GM23338 (cell line): Measurements from ENCODE around the gene PTPRN2. TPM values are rescaled to one million over a fixed set of nuclear protein-coding genes. Genes with fewer than 3 reads are reported as not detected.

Source experiments
- ATAC-seq: fragments of 200-7000 bp; cut with Tn5 transposase; 3 replicates; pipeline ENCODE4 v1.9.1; 2020
- DNase-seq: peaks from one replicate; pipeline ENCODE4 v3.0.0-alpha.2; 2015; ENCODE audit warnings: low spot score
- H2AFZ ChIP-seq: fragments of 200-600 bp; sonication (generic); 2 replicates; pipeline ENCODE4 v1.8.0; 2016; ENCODE audit warnings: antibody characterized with exemption, mild to moderate bottlenecking, moderate library complexity
- H3F3A ChIP-seq: fragments of 200-600 bp; sonication (generic); replicated peaks from 2 replicates; pipeline ENCODE4 v1.8.0; 2017; ENCODE audit warnings: antibody characterized with exemption, mixed run types, low read depth
- H3K27ac ChIP-seq: fragments of 200-600 bp; sonication (generic); 2 replicates; pipeline ENCODE4 v1.6.1; 2016; ENCODE audit warnings: low read depth
- H3K27me3 ChIP-seq: fragments of 200-600 bp; sonication (generic); 2 replicates; pipeline ENCODE4 v1.8.0; 2016; ENCODE audit warnings: mild to moderate bottlenecking, mixed run types, moderate library complexity; ENCODE audit not compliant: insufficient read depth
- H3K36me3 ChIP-seq: fragments of 200-600 bp; sonication (generic); 2 replicates; pipeline ENCODE4 v1.8.0; 2016; ENCODE audit warnings: mild to moderate bottlenecking; ENCODE audit not compliant: insufficient read depth
- H3K4me1 ChIP-seq: fragments of 200-600 bp; sonication (generic); 2 replicates; pipeline ENCODE4 v1.8.0; 2016; ENCODE audit warnings: mild to moderate bottlenecking, moderate library complexity; ENCODE audit not compliant: insufficient read depth
- H3K4me2 ChIP-seq: fragments of 200-600 bp; sonication (generic); 2 replicates; pipeline ENCODE4 v1.7.1; 2017; ENCODE audit warnings: mixed run types
- H3K4me3 ChIP-seq: fragments of 200-600 bp; sonication (generic); 2 replicates; pipeline ENCODE4 v1.6.1; 2016; ENCODE audit warnings: mixed run types
- H3K79me2 ChIP-seq: fragments of 200-600 bp; sonication (generic); replicated peaks from 2 replicates; pipeline ENCODE4 v1.8.0; 2017; ENCODE audit warnings: mild to moderate bottlenecking; ENCODE audit not compliant: insufficient read depth
- H3K9me2 ChIP-seq: fragments of 200-600 bp; sonication (generic); 2 replicates; pipeline ENCODE4 v1.8.0; 2017; ENCODE audit not compliant: insufficient read depth
- H4K20me1 ChIP-seq: fragments of 200-600 bp; sonication (generic); replicated peaks from 2 replicates; pipeline ENCODE4 v1.8.0; 2017; ENCODE audit warnings: mild to moderate bottlenecking; ENCODE audit not compliant: insufficient read depth
- H3K27ac Mint-ChIP-seq: 2 replicates; pipeline ENCODE4 v1.8.0; 2020; ENCODE audit warnings: inconsistent platforms, mild to moderate bottlenecking, moderate library complexity, mixed read lengths
- H3K27me3 Mint-ChIP-seq: 3 replicates; pipeline ENCODE4 v1.8.0; 2022; ENCODE audit warnings: low read depth, mild to moderate bottlenecking, moderate library complexity, mixed read lengths, inconsistent platforms; ENCODE audit not compliant: insufficient read depth, poor library complexity
- H3K36me3 Mint-ChIP-seq: 3 replicates; pipeline ENCODE4 v1.8.0; 2021; ENCODE audit warnings: low read depth, mild to moderate bottlenecking, inconsistent platforms, moderate library complexity, mixed read lengths
- H3K4me1 Mint-ChIP-seq: 3 replicates; pipeline ENCODE4 v1.8.0; 2020; ENCODE audit warnings: mild to moderate bottlenecking, inconsistent platforms, mixed read lengths
- H3K4me3 Mint-ChIP-seq: 3 replicates; pipeline ENCODE4 v1.8.0; 2021; ENCODE audit warnings: moderate library complexity, mild to moderate bottlenecking, inconsistent platforms, mixed read lengths
- H3K9me3 Mint-ChIP-seq: 3 replicates; pipeline ENCODE4 v1.8.0; 2020; ENCODE audit warnings: moderate library complexity, mild to moderate bottlenecking, inconsistent platforms, mixed read lengths
- CREB1 ChIP-seq: fragments of 250-450 bp; sonication (Bioruptor Pico); IDR thresholded peaks from 2 replicates; pipeline ENCODE4 v1.5.0; 2020; ENCODE audit warnings: low read depth, mild to moderate bottlenecking, moderate library complexity
- EZH2 ChIP-seq: fragments of 200-600 bp; sonication (generic); IDR thresholded peaks from one replicate; pipeline ENCODE4 v1.8.0; 2017; ENCODE audit warnings: antibody characterized with exemption, mild to moderate bottlenecking, low read depth; ENCODE audit not compliant: unreplicated experiment
- NANOG ChIP-seq: IDR thresholded peaks from 2 replicates; pipeline ENCODE4 v1.6.1; 2016; ENCODE audit warnings: antibody characterized with exemption, borderline replicate concordance
- STAT1 ChIP-seq: IDR thresholded peaks from one replicate; pipeline ENCODE4 v1.6.1; 2016; ENCODE audit warnings: antibody characterized with exemption; ENCODE audit not compliant: unreplicated experiment
- ZNF114 ChIP-seq: fragments of 250-450 bp; sonication (Bioruptor Pico); IDR thresholded peaks from 2 replicates; pipeline ENCODE4 v1.5.0; 2020; ENCODE audit warnings: mild to moderate bottlenecking, moderate library complexity
- polyA plus RNA-seq: library from polyadenylated mRNA; unstranded; fragments of >200 nt; fragmentation: Nextera tagmentation; extraction: Ambion mirVana; gene quantifications from 2 replicates; pipeline ENCODE4 v1.2.1, GENCODE V29; 2016
- total RNA-seq: library from RNA; depleted of rRNA; stranded (reverse); fragments of >200 nt; shearing (Covaris generic); gene quantifications from 2 replicates; pipeline ENCODE4 v1.2.3, GENCODE V29; 2014
- TF ChIP-seq, protein P1 (sequence below): fragments of 250-450 bp; sonication (Bioruptor Pico); IDR thresholded peaks from 2 replicates; pipeline ENCODE4 v1.5.0; 2020; ENCODE audit warnings: mild to moderate bottlenecking, moderate library complexity
- TF ChIP-seq, protein P2 (sequence below): IDR thresholded peaks from 2 replicates; pipeline ENCODE4 v1.6.1; 2016; ENCODE audit warnings: antibody characterized with exemption
- TF ChIP-seq, protein P3 (sequence below): IDR thresholded peaks from one replicate; pipeline ENCODE4 v1.6.1; 2018; ENCODE audit warnings: antibody characterized with exemption; ENCODE audit not compliant: unreplicated experiment

PTPRN2 gene
- total and polyA plus RNA-seq, 2 experiments from 2014 or later, result 0.87 to 4.0 TPM

DNA sequence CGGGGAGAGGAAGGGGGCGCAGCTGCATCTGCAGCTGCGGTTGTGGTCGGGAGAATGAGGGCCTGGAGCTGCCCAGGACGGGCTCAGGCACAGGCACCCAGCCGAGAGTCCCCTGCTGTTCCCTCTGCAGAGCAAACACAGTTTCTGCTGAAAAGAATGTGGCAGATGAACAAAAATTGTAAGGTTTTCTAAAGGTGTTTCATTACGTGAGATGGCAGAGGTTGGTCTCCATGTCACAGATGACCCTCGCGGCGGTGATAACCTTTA, 794.6 kb downstream of the PTPRN2 start (continued):
- TF ChIP-seq, protein P1, sequence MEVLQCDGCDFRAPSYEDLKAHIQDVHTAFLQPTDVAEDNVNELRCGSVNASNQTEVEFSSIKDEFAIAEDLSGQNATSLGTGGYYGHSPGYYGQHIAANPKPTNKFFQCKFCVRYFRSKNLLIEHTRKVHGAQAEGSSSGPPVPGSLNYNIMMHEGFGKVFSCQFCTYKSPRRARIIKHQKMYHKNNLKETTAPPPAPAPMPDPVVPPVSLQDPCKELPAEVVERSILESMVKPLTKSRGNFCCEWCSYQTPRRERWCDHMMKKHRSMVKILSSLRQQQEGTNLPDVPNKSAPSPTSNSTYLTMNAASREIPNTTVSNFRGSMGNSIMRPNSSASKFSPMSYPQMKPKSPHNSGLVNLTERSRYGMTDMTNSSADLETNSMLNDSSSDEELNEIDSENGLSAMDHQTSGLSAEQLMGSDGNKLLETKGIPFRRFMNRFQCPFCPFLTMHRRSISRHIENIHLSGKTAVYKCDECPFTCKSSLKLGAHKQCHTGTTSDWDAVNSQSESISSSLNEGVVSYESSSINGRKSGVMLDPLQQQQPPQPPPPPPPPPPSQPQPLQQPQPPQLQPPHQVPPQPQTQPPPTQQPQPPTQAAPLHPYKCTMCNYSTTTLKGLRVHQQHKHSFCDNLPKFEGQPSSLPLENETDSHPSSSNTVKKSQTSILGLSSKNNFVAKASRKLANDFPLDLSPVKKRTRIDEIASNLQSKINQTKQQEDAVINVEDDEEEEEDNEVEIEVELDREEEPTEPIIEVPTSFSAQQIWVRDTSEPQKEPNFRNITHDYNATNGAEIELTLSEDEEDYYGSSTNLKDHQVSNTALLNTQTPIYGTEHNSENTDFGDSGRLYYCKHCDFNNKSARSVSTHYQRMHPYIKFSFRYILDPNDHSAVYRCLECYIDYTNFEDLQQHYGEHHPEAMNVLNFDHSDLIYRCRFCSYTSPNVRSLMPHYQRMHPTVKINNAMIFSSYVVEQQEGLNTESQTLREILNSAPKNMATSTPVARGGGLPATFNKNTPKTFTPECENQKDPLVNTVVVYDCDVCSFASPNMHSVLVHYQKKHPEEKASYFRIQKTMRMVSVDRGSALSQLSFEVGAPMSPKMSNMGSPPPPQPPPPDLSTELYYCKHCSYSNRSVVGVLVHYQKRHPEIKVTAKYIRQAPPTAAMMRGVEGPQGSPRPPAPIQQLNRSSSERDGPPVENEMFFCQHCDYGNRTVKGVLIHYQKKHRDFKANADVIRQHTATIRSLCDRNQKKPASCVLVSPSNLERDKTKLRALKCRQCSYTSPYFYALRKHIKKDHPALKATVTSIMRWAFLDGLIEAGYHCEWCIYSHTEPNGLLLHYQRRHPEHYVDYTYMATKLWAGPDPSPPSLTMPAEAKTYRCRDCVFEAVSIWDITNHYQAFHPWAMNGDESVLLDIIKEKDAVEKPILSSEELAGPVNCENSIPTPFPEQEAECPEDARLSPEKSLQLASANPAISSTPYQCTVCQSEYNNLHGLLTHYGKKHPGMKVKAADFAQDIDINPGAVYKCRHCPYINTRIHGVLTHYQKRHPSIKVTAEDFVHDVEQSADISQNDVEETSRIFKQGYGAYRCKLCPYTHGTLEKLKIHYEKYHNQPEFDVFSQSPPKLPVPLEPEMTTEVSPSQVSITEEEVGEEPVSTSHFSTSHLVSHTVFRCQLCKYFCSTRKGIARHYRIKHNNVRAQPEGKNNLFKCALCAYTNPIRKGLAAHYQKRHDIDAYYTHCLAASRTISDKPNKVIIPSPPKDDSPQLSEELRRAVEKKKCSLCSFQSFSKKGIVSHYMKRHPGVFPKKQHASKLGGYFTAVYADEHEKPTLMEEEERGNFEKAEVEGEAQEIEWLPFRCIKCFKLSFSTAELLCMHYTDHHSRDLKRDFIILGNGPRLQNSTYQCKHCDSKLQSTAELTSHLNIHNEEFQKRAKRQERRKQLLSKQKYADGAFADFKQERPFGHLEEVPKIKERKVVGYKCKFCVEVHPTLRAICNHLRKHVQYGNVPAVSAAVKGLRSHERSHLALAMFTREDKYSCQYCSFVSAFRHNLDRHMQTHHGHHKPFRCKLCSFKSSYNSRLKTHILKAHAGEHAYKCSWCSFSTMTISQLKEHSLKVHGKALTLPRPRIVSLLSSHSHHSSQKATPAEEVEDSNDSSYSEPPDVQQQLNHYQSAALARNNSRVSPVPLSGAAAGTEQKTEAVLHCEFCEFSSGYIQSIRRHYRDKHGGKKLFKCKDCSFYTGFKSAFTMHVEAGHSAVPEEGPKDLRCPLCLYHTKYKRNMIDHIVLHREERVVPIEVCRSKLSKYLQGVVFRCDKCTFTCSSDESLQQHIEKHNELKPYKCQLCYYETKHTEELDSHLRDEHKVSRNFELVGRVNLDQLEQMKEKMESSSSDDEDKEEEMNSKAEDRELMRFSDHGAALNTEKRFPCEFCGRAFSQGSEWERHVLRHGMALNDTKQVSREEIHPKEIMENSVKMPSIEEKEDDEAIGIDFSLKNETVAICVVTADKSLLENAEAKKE (CRISPR knock-in tag), result no peak

DNA sequence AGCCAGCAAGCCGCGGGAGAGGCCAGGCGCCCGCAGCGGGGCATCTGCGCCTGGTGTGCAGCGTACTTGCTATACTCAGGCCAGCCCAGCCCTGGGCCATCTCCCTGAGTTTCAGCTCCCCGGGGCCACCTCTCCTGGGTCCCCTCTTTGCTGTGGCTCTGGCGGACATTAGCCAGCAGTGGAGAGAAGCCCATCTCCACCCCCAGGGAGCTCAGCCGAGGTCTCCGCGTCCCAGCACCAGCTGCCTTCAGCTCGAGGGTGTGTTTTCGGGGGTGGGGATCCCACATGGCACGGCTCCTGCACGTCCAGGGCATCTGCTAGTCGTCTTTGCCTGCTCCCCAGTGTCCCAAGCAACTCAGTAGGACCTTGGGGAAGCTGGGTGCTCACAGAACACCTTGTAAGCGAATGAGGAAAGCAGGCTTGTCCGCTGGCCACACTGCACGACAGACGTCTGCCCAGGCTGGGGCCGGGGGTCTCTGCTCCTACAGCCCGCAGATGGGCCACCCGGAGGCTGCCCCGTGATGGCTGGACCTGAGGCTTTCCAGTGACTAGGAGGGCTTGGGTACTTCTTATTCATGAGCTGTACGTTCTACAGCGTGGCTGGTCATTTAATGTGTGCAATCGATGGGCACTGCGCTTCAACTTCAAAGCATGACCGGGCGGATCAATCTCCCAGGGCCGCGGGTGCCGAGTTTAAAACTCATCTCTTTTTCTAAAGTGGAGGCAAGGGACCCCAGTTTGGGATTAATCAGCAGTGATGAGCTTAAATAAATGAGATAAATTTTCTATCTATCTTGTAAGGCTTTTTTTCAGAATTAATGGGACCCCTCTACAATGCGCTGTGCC, 795.2 kb downstream of the PTPRN2 start:
- H2AFZ ChIP-seq, result no peak overlapping the region
- no peaks in the 10 kb centered on the region for H4K20me1 ChIP-seq
- H3F3A ChIP-seq, result no peaks in the 10 kb centered on the region
- ATAC-seq (no peak), DNase-seq (no peak)
- H3K4me1 ChIP-seq, result no peaks in the 10 kb centered on the region
- Mint-ChIP-seq H3K4me3 (no peak overlapping the region), H3K27ac (no peak overlapping the region), H3K9me3 (peaks cover 95% of the 10 kb centered on the region), H3K4me1 (no peaks in the 10 kb centered on the region), H3K27me3 (peaks cover 8% of the 10 kb centered on the region), H3K36me3 (peaks cover 48% of the 10 kb centered on the region)
- no peaks in the 10 kb centered on the region for H3K27me3 ChIP-seq
- no peaks in the 10 kb centered on the region; the same call in 1 of the 2 replicates for H3K36me3 ChIP-seq
- H3K4me3 ChIP-seq, result no peak overlapping the region
- H3K4me2 ChIP-seq, result no peak overlapping the region
- H3K79me2 ChIP-seq, result no peaks in the 10 kb centered on the region
- H3K9me2 ChIP-seq, result no peaks in the 10 kb centered on the region
- H3K27ac ChIP-seq, result no peak overlapping the region
- TF ChIP-seq CREB1 (CRISPR knock-in tag), result no peak
- TF ChIP-seq STAT1, result no peak
- TF ChIP-seq, protein P2, sequence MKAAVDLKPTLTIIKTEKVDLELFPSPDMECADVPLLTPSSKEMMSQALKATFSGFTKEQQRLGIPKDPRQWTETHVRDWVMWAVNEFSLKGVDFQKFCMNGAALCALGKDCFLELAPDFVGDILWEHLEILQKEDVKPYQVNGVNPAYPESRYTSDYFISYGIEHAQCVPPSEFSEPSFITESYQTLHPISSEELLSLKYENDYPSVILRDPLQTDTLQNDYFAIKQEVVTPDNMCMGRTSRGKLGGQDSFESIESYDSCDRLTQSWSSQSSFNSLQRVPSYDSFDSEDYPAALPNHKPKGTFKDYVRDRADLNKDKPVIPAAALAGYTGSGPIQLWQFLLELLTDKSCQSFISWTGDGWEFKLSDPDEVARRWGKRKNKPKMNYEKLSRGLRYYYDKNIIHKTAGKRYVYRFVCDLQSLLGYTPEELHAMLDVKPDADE, result no peak
- no peak for TF ChIP-seq NANOG
- TF ChIP-seq EZH2, result no peak
- no peak for TF ChIP-seq ZNF114
- TF ChIP-seq, protein P3, sequence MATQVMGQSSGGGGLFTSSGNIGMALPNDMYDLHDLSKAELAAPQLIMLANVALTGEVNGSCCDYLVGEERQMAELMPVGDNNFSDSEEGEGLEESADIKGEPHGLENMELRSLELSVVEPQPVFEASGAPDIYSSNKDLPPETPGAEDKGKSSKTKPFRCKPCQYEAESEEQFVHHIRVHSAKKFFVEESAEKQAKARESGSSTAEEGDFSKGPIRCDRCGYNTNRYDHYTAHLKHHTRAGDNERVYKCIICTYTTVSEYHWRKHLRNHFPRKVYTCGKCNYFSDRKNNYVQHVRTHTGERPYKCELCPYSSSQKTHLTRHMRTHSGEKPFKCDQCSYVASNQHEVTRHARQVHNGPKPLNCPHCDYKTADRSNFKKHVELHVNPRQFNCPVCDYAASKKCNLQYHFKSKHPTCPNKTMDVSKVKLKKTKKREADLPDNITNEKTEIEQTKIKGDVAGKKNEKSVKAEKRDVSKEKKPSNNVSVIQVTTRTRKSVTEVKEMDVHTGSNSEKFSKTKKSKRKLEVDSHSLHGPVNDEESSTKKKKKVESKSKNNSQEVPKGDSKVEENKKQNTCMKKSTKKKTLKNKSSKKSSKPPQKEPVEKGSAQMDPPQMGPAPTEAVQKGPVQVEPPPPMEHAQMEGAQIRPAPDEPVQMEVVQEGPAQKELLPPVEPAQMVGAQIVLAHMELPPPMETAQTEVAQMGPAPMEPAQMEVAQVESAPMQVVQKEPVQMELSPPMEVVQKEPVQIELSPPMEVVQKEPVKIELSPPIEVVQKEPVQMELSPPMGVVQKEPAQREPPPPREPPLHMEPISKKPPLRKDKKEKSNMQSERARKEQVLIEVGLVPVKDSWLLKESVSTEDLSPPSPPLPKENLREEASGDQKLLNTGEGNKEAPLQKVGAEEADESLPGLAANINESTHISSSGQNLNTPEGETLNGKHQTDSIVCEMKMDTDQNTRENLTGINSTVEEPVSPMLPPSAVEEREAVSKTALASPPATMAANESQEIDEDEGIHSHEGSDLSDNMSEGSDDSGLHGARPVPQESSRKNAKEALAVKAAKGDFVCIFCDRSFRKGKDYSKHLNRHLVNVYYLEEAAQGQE, result no peak
